H1 (cell line): Measurements from ENCODE around the gene MYLK.
"Not testable (repeated sequence)": the region's sequence is repeated elsewhere in the genome, so short reads cannot be mapped to it uniquely, and the experiment has no call there.

Source experiments
- BRCA1 ChIP-seq: IDR thresholded peaks from 2 replicates; pipeline ENCODE4 v1.6.1; 2012; ENCODE audit warnings: low read depth, low read length, improper control_type of control experiment
- POLR2A ChIP-seq, 2 experiments: IDR thresholded peaks; 1 replicate in 1 of 2; 2 replicates in 1 of 2; pipeline ENCODE4 v1.6.1; 2011; ENCODE audit warnings: low read depth in 2 of 2, low read length in 2 of 2, mild to moderate bottlenecking in 2 of 2; ENCODE audit errors: control extremely low read depth in 1 of 2

- TF ChIP-seq POLR2A (IDR thresholded peaks at IDR 0.05; ENCODE audit: control extremely low read depth in 1 of 2, low read depth in 2 of 2, low read length in 2 of 2); BRCA1: not testable (repeated sequence)
Measured at GRCh38 chr3:123719061-123719756, 164.9 kb downstream of the MYLK start.
